ENCODE results near the gene DENND2C.
A peak's percentile ranks its signal among the peaks of the same experiment; 100 is the strongest.

DENND2C gene

GRCh38 chr1:114669562-114670082 lies at the start of gene DENND2C:
DENND2C (minus strand) TSS chr1:114670049; CDS start chr1:114625984, 44,065 bp downstream.
- DNase-seq (ENCODE audit: low spot score): no peak

- no peak for DNase-seq (ENCODE audit: low spot score)
These were observed 49.6 kb upstream of the DENND2C start for GRCh38 chr1:114719424-114719787.

- no peak for DNase-seq (ENCODE audit: low spot score)
These were observed 49.0 kb upstream of the DENND2C start for GRCh38 chr1:114718661-114719423.

- DNase-seq (ENCODE audit: low spot score): peak; percentile 86
These were observed 46.7 kb upstream of the DENND2C start, which contains the start of gene NRAS for GRCh38 chr1:114716304-114717170. NRAS (minus strand) TSS chr1:114716771; CDS start chr1:114716160, 611 bp downstream.

- DNase-seq (ENCODE audit: low spot score): no peak
These were observed 46.1 kb upstream of the DENND2C start for GRCh38 chr1:114715952-114716303.

GRCh38 chr1:114712977-114713376 lies 43.1 kb upstream of the DENND2C start:
- DNase-seq (ENCODE audit: low spot score): no peak

GRCh38 chr1:114710360-114710759 lies 40.5 kb upstream of the DENND2C start:
- DNase-seq (ENCODE audit: low spot score): no peak

GRCh38 chr1:114707604-114708003 lies 37.8 kb upstream of the DENND2C start:
- no peak for DNase-seq (ENCODE audit: low spot score)

- DNase-seq (ENCODE audit: low spot score): no peak
These were observed 33.4 kb upstream of the DENND2C start for GRCh38 chr1:114703242-114703641.

GRCh38 chr1:114702737-114703136 lies 32.9 kb upstream of the DENND2C start:
- no peak for DNase-seq (ENCODE audit: low spot score)

- no peak for DNase-seq (ENCODE audit: low spot score)
These were observed 32.1 kb upstream of the DENND2C start for GRCh38 chr1:114701931-114702330.

GRCh38 chr1:114700036-114700600 lies 30.3 kb upstream of the DENND2C start:
- DNase-seq (ENCODE audit: low spot score): no peak

GRCh38 chr1:114696810-114697209 lies 27.0 kb upstream of the DENND2C start:
- no peak for DNase-seq (ENCODE audit: low spot score)

GRCh38 chr1:114695430-114696058 lies 25.7 kb upstream of the DENND2C start, which contains the start of gene AMPD1:
AMPD1 (minus strand) TSS chr1:114695546; CDS start chr1:114695471, 75 bp downstream.
- no peak for DNase-seq (ENCODE audit: low spot score)

- DNase-seq (ENCODE audit: low spot score): no peak
These were observed 24.9 kb upstream of the DENND2C start for GRCh38 chr1:114694540-114695310.

GRCh38 chr1:114692947-114693346 lies 23.1 kb upstream of the DENND2C start:
- DNase-seq (ENCODE audit: low spot score): no peak

GRCh38 chr1:114691061-114691460 lies 21.2 kb upstream of the DENND2C start:
- DNase-seq (ENCODE audit: low spot score): no peak

GRCh38 chr1:114690148-114690547 lies 20.3 kb upstream of the DENND2C start:
- DNase-seq (ENCODE audit: low spot score): no peak

GRCh38 chr1:114688526-114688925 lies 18.7 kb upstream of the DENND2C start:
- no peak for DNase-seq (ENCODE audit: low spot score)

- DNase-seq (ENCODE audit: low spot score): no peak
These were observed 16.0 kb upstream of the DENND2C start for GRCh38 chr1:114685851-114686250.

GRCh38 chr1:114677691-114678090 lies 7.8 kb upstream of the DENND2C start:
- DNase-seq (ENCODE audit: low spot score): no peak

Measured in cerebellar cortex (tissue), 1 donor.